Measurements from ENCODE around the gene FES. TPM values are rescaled to one million over a fixed set of nuclear protein-coding genes. Genes with fewer than 3 reads are reported as not detected.
A peak's percentile ranks its signal among the peaks of the same experiment; 100 is the strongest.

The FES gene
- total and polyA plus RNA-seq, 10 of the 15 experiments (the other 5 are each of a cell fraction or from before 2014, with no cell fraction given) = 0.07 to 23.9 (median 9.9) TPM

- FAIRE-seq (no peak), DNase-seq (ENCODE audit: low read depth, low spot score) (no peak), ATAC-seq (no peak)
- no peaks in the 10 kb centered on the region for H4K20me1 ChIP-seq (ENCODE audit: control insufficient read depth, insufficient read depth)
- ChIA-PET POLR2A (interaction anchor here (0.5 to 7.0 kb wide), 7 partner anchors 15 to 260 kb away, joined by 3 to 113 read pairs (median 7); partner anchors contain the start of gene MAN2A2), SMC1A (ENCODE audit: uncharacterized antibody, unreplicated experiment) (interaction anchor here (0.6 to 9.2 kb wide), 6 partner anchors 26 to 233 kb away, joined by 3 to 225 read pairs (median 4); partner anchors contain the start of gene MAN2A2), CTCF (interaction anchor here (0.6 to 18.1 kb wide), 9 partner anchors 6 to 627 kb away, joined by 3 to 480 read pairs (median 4); partner anchors contain the start of genes FES and MAN2A2), RAD21 (ENCODE audit: unreplicated experiment) (interaction anchor here (0.9 to 7.2 kb wide), 6 partner anchors 8 to 280 kb away, joined by 4 to 193 read pairs (median 50); partner anchors contain the start of genes FES and MAN2A2)
- intact Hi-C loops (cut with micrococcal nuclease; ENCODE audit: unreplicated experiment) = loop anchor here (5.0 to 10.0 kb wide), 4 partner anchors 75 to 287 kb away; partner anchors contain the start of gene BLM
- in situ Hi-C loops (cut with MboI) = no loop called here
- H3K4me2 ChIP-seq (ENCODE audit: control insufficient read depth, insufficient read depth) = peak overlapping the region; percentile 87
- H3K79me2 ChIP-seq (ENCODE audit: control insufficient read depth, insufficient read depth, low read length) = peaks cover 18% of the 10 kb centered on the region
- TF ChIP-seq NR2C1 (IDR thresholded peaks at IDR 0.05) = no peak
- no peak for TF ChIP-seq TCF12 (IDR thresholded peaks at IDR 0.05; ENCODE audit: low read depth, low read length)
- no peak for TF ChIP-seq NBN (IDR thresholded peaks at IDR 0.05)
- TF ChIP-seq RELB (IDR thresholded peaks at IDR 0.05; ENCODE audit: low read depth) = no peak
- no peak for TF ChIP-seq BCL11A (IDR thresholded peaks at IDR 0.05; ENCODE audit: low read depth, low read length)
- peak; percentile 94 for TF ChIP-seq MLLT1 (IDR thresholded peaks at IDR 0.05)
- no peak for TF ChIP-seq EZH2 (IDR thresholded peaks at IDR 0.05; ENCODE audit: borderline replicate concordance, control insufficient read depth, low read depth, low read length)
- H3K36me3 ChIP-seq (ENCODE audit: control insufficient read depth in 2 of 2, insufficient read depth in 2 of 2, low read length in 1 of 2) = no peaks in the 10 kb centered on the region
- H3K9ac ChIP-seq (ENCODE audit: control insufficient read depth, insufficient read depth, low read length) = peak overlapping the region; percentile 93
- H3K4me1 ChIP-seq (ENCODE audit: control insufficient read depth, insufficient read depth, low read length) = peaks cover 28% of the 10 kb centered on the region
- peak overlapping the region; percentile 85 for H3K27ac ChIP-seq (ENCODE audit: control insufficient read depth, insufficient read depth)
- H3K9me3 ChIP-seq (replicated peaks; ENCODE audit: control insufficient read depth, insufficient read depth, low read length) = no peaks in the 10 kb centered on the region
- BruUV-seq (replicated peaks) = TSS peak; percentile 87
- no peaks in the 10 kb centered on the region for H3K27me3 ChIP-seq (replicated peaks in 1 of 2; ENCODE audit: control insufficient read depth in 2 of 2, insufficient read depth in 2 of 2, low read length in 1 of 2)
- H2AFZ ChIP-seq (ENCODE audit: control insufficient read depth, low read depth, low read length) = peak overlapping the region; percentile 78
- peak overlapping the region; percentile 90 for H3K4me3 ChIP-seq
- 46% methylated on average over 21 of the region's 21 CpGs for WGBS (ENCODE audit: insufficient coverage, insufficient replicate concordance, low lambda C conversion rate, missing lambda C conversion rate)
These were observed 45.1 kb downstream of the FES start for GRCh38 chr15:90929246-90930019.

Measured in GM12878 (cell line).